Measurements from ENCODE around the gene NYAP2. TPM values are rescaled to one million over a fixed set of nuclear protein-coding genes. Genes with fewer than 3 reads are reported as not detected.
A peak's percentile ranks its signal among the peaks of the same experiment; 100 is the strongest.

The NYAP2 gene
- total RNA-seq, 2 donors from 2014 or later = not detected

GRCh38 chr2:225464346-225465025, 65.0 kb downstream of the NYAP2 start:
- 91 to 100% methylated on average over 7 to 10 of the region's 10 CpGs for WGBS, 2 experiments (ENCODE audit: insufficient coverage in 1 of 2, insufficient read length in 1 of 2)
- H3K27me3 Mint-ChIP-seq (ENCODE audit: insufficient read depth) = peaks cover 20% of the 10 kb centered on the region
- no peaks in the 10 kb centered on the region for H3K36me3 Mint-ChIP-seq (ENCODE audit: low read depth)
- H3K36me3 ChIP-seq (ENCODE audit: control insufficient read depth, insufficient read depth, low read length) = no peaks in the 10 kb centered on the region
- no peak overlapping the region for H3K27ac Mint-ChIP-seq
- no peaks in the 10 kb centered on the region for H3K9me3 ChIP-seq (ENCODE audit: control insufficient read depth, low read length)
- no peak overlapping the region for H3K9ac ChIP-seq (ENCODE audit: extremely low read depth, low read length, poor library complexity, severe bottlenecking)
- H3K27me3 ChIP-seq (ENCODE audit: control insufficient read depth, insufficient read depth, low read length, poor library complexity, severe bottlenecking) = no peaks in the 10 kb centered on the region
- no peaks in the 10 kb centered on the region for H3K4me1 ChIP-seq (ENCODE audit: control insufficient read depth, insufficient read depth, low read length)
- no peak for DNase-seq
- no peak overlapping the region for H3K4me3 ChIP-seq (ENCODE audit: low read length)
- H3K9me3 Mint-ChIP-seq = no peaks in the 10 kb centered on the region
- H3K27ac ChIP-seq (ENCODE audit: low read depth, low read length) = no peak overlapping the region
- peaks cover 12% of the 10 kb centered on the region for H3K4me1 Mint-ChIP-seq
- no peak for TF ChIP-seq CTCF (conservative IDR thresholded peaks at IDR 0.05)
- H3K4me3 Mint-ChIP-seq = no peak overlapping the region

- no peak overlapping the region for H3K27ac Mint-ChIP-seq
- Histone ChIP-seq H3K9me3 (ENCODE audit: control insufficient read depth, low read length) (no peaks in the 10 kb centered on the region), H3K27ac (ENCODE audit: low read depth, low read length) (no peak overlapping the region), H3K27me3 (ENCODE audit: control insufficient read depth, insufficient read depth, low read length, poor library complexity, severe bottlenecking) (no peaks in the 10 kb centered on the region), H3K36me3 (ENCODE audit: control insufficient read depth, insufficient read depth, low read length) (no peaks in the 10 kb centered on the region), H3K4me1 (ENCODE audit: control insufficient read depth, insufficient read depth, low read length) (no peaks in the 10 kb centered on the region), H3K4me3 (ENCODE audit: low read length) (no peak overlapping the region), H3K9ac (ENCODE audit: extremely low read depth, low read length, poor library complexity, severe bottlenecking) (no peak overlapping the region)
- peaks cover 12% of the 10 kb centered on the region for H3K4me1 Mint-ChIP-seq
- no peak overlapping the region for H3K4me3 Mint-ChIP-seq
- no peak for TF ChIP-seq CTCF (conservative IDR thresholded peaks at IDR 0.05)
- 35 to 52% methylated on average over 4 of the region's 4 CpGs for WGBS, 2 experiments (ENCODE audit: insufficient coverage in 1 of 2, insufficient read length in 1 of 2)
- H3K36me3 Mint-ChIP-seq (ENCODE audit: low read depth) = no peaks in the 10 kb centered on the region
- peak; percentile 81 for DNase-seq
- H3K9me3 Mint-ChIP-seq = no peaks in the 10 kb centered on the region
- H3K27me3 Mint-ChIP-seq (ENCODE audit: insufficient read depth) = peaks cover 21% of the 10 kb centered on the region
These were observed 66.3 kb downstream of the NYAP2 start for GRCh38 chr2:225465827-225466226.

- Mint-ChIP-seq H3K4me1 (peaks cover 17% of the 10 kb centered on the region), H3K27me3 (ENCODE audit: insufficient read depth) (peaks cover 25% of the 10 kb centered on the region), H3K4me3 (no peak overlapping the region), H3K27ac (no peak overlapping the region), H3K9me3 (no peaks in the 10 kb centered on the region), H3K36me3 (ENCODE audit: low read depth) (no peaks in the 10 kb centered on the region)
- Histone ChIP-seq H3K27ac (ENCODE audit: low read depth, low read length) (no peak overlapping the region), H3K4me3 (ENCODE audit: low read length) (no peak overlapping the region), H3K27me3 (ENCODE audit: control insufficient read depth, insufficient read depth, low read length, poor library complexity, severe bottlenecking) (no peaks in the 10 kb centered on the region), H3K9ac (ENCODE audit: extremely low read depth, low read length, poor library complexity, severe bottlenecking) (no peak overlapping the region), H3K36me3 (ENCODE audit: control insufficient read depth, insufficient read depth, low read length) (no peaks in the 10 kb centered on the region), H3K9me3 (ENCODE audit: control insufficient read depth, low read length) (no peaks in the 10 kb centered on the region), H3K4me1 (ENCODE audit: control insufficient read depth, insufficient read depth, low read length) (peaks cover 1% of the 10 kb centered on the region)
- DNase-seq = no peak
- TF ChIP-seq CTCF (conservative IDR thresholded peaks at IDR 0.05) = no peak
- 93 to 97% methylated on average over 9 of the region's 9 CpGs for WGBS, 2 experiments (ENCODE audit: insufficient coverage in 1 of 2, insufficient read length in 1 of 2)
These were observed 67.5 kb downstream of the NYAP2 start for GRCh38 chr2:225466891-225467604.

All from endodermal cell (in vitro differentiated cells).